Activated CD8-positive, alpha-beta memory T cell treated with anti-CD3 and anti-CD28 coated beads, Interleukin-2, amount 50 U/mL, for 48 hours (primary cell): ENCODE results near the gene RPL19.
"Not testable (repeated sequence)": the region's sequence is repeated elsewhere in the genome, so short reads cannot be mapped to it uniquely, and the experiment has no call there.

Experiments
- DNase-seq: peaks from one replicate; pipeline ENCODE4 v3.0.0-alpha.2; 2020

The RPL19 gene

DNA sequence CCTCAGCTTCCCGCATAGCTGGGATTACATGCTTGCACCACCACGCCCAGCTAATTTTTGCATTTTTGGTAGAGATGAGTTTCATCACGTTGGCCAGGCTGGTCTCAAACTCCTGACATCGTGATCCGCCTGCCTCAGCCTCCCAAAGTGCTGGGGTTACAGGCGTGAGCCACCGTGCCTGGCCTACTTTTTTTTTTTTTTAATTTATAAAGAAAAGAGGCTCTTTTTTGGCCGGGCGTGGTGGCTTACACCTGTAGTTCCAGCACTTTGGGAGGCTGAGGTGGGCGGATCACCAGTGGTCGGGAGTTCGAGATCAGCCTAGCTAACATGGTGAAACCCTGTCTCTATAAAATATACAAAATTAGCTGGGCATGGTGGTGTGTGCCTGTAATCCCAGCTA is 50.0 kb downstream of the RPL19 start:
- not testable (repeated sequence) for DNase-seq

DNA sequence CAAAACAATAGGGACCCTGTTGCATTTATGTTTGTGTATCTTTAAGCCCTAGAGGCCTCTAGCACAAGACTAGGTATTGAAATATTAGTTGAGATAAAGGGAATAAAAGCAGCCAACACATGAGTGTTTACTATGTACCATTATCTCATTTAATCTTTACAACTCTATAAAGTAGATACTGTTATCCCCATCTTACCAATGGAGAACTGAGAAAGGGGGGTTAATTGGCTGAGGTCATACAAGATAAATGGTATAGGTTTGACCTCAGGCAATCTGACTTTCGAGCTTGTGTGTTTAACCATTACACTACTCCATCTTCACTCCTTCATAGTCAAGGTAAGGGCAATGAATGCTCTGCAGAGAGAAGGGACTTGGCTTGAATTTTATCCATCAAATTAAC is 51.9 kb downstream of the RPL19 start:
- DNase-seq, result no peak

DNA sequence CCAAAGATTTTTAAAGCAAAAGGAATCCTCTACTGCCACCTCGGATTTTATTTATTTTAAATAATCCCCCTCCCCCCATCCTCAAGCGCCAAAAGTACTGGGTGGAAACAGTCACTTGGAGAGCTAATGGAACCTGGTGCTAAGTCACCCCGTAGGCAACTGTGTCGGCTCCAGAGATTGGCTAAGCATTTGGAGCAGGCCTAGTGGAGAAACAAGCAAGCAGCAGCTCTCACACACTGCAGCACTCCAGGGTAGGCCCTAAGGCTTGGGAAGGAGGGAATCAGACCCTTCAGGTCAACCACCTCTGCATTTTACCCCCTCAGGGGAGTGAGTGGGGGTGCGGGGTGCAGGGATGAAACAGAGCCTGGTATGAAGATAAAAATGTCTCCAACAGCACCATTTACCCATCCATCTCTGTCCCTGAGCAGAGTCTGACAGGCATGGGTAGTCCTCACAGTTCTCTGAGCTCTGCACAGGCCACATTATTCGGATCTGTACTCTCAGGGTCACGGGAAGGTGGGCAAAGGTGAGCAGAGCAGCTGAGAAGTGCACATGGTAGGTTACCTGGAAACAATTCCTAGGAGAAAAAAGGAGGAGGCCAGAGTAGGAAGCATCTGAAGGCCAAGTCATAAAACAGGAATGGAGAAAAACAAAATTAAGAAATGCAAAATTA is 52.8 kb downstream of the RPL19 start:
- DNase-seq, result no peak
